Stimulated activated CD8-positive, alpha-beta memory T cell treated with anti-CD3 and anti-CD28 coated beads, Interleukin-15, amount 100 ng/mL, for 4 hours (primary cell): ENCODE data around the gene TUBB1.
"Not testable (repeated sequence)": the region's sequence is repeated elsewhere in the genome, so short reads cannot be mapped to it uniquely, and the experiment has no call there.

Source experiments
- DNase-seq, 2 donors: peaks; one replicate each; pipeline ENCODE4 v3.0.0-alpha.2; 2020; ENCODE audit warnings: low read depth in 2 of 2

TUBB1 gene

GRCh38 chr20:59019217-59019616 lies at the start of gene TUBB1:
Gene TUBB1, plus strand, starts transcription at chr20:59019429. Its CDS starts 94 bp downstream, at chr20:59019523.
- DNase-seq = no peak

GRCh38 chr20:58969439-58969838 lies 49.8 kb upstream of the TUBB1 start:
- DNase-seq = no peak

- DNase-seq = no peak
These were observed 49.1 kb upstream of the TUBB1 start for GRCh38 chr20:58970146-58970545.

- DNase-seq = no peak
These were observed 47.8 kb upstream of the TUBB1 start for GRCh38 chr20:58971429-58971828.

- DNase-seq = no peak
These were observed 46.0 kb upstream of the TUBB1 start for GRCh38 chr20:58973179-58973578.

GRCh38 chr20:58973866-58974265 lies 45.4 kb upstream of the TUBB1 start:
- no peak for DNase-seq

- no peak for DNase-seq
These were observed 43.9 kb upstream of the TUBB1 start for GRCh38 chr20:58975353-58975752.

GRCh38 chr20:58976061-58976730 lies 43.0 kb upstream of the TUBB1 start:
- DNase-seq = no peak

GRCh38 chr20:58978351-58979190 lies 40.7 kb upstream of the TUBB1 start:
- no peak for DNase-seq

GRCh38 chr20:58980711-58981627 lies 38.3 kb upstream of the TUBB1 start, which contains the start of gene NELFCD:
Gene NELFCD, plus strand, starts transcription at chr20:58981256. Its CDS starts 54 bp downstream, at chr20:58981310.
- DNase-seq = peak; percentile 65 to 78

GRCh38 chr20:58981628-58982364 lies 37.4 kb upstream of the TUBB1 start:
- no peak for DNase-seq

GRCh38 chr20:58982406-58983114 lies 36.7 kb upstream of the TUBB1 start:
- no peak for DNase-seq

GRCh38 chr20:58983115-58983468 lies 36.1 kb upstream of the TUBB1 start:
- not testable (repeated sequence) for DNase-seq

- no peak for DNase-seq
These were observed 34.5 kb upstream of the TUBB1 start for GRCh38 chr20:58984691-58985090.

- DNase-seq = no peak
These were observed 33.6 kb upstream of the TUBB1 start for GRCh38 chr20:58985656-58986055.

GRCh38 chr20:58986286-58986967 lies 32.8 kb upstream of the TUBB1 start:
- DNase-seq = no peak

GRCh38 chr20:58986968-58987517 lies 32.2 kb upstream of the TUBB1 start:
- DNase-seq = no peak

- no peak for DNase-seq
These were observed 31.3 kb upstream of the TUBB1 start for GRCh38 chr20:58987790-58988564.

GRCh38 chr20:58988565-58988882 lies 30.7 kb upstream of the TUBB1 start:
- no peak for DNase-seq
